ENCODE results near the gene FGD6.
A peak's percentile ranks its signal among the peaks of the same experiment; 100 is the strongest.

Gene FGD6

DNA sequence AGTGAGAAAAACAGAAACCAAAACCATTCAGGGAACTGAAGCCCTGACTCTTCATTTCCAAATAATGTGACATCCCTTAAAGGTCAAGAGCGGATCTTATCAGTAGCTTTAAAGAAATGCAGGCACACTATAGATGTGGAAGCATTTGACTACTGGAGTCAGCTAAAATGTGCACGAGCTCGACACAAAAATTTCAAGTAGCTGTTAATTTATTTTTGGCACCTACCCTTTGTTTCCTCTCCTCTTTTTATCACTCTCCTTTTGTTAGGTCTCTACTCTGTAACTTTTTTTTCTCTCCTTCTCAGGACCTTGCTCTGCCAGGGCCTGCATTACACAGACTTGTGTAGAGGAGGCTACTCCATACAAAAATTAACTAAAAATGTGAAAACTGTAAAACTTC, 58.3 kb downstream of the FGD6 start:
- TF ChIP-seq, protein P1, sequence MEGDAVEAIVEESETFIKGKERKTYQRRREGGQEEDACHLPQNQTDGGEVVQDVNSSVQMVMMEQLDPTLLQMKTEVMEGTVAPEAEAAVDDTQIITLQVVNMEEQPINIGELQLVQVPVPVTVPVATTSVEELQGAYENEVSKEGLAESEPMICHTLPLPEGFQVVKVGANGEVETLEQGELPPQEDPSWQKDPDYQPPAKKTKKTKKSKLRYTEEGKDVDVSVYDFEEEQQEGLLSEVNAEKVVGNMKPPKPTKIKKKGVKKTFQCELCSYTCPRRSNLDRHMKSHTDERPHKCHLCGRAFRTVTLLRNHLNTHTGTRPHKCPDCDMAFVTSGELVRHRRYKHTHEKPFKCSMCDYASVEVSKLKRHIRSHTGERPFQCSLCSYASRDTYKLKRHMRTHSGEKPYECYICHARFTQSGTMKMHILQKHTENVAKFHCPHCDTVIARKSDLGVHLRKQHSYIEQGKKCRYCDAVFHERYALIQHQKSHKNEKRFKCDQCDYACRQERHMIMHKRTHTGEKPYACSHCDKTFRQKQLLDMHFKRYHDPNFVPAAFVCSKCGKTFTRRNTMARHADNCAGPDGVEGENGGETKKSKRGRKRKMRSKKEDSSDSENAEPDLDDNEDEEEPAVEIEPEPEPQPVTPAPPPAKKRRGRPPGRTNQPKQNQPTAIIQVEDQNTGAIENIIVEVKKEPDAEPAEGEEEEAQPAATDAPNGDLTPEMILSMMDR (conservative IDR thresholded peaks at IDR 0.05; ENCODE audit: low read depth, low read length): no peak
- no peak overlapping the region for H3K4me3 ChIP-seq (ENCODE audit: low read depth, low read length)
- DNase-seq (ENCODE audit: low read depth): no peak

GRCh38 chr12:95151821-95152220, 65.4 kb downstream of the FGD6 start:
- no peak overlapping the region for H3K4me3 ChIP-seq (ENCODE audit: low read depth, low read length)
- TF ChIP-seq, protein P1 (conservative IDR thresholded peaks at IDR 0.05; ENCODE audit: low read depth, low read length): no peak
- DNase-seq (ENCODE audit: low read depth): no peak

- H3K4me3 ChIP-seq (ENCODE audit: low read depth, low read length): no peak overlapping the region
- TF ChIP-seq, protein P1 (conservative IDR thresholded peaks at IDR 0.05; ENCODE audit: low read depth, low read length): no peak
- no peak for DNase-seq (ENCODE audit: low read depth)
Measured at GRCh38 chr12:95151406-95151805, 65.9 kb downstream of the FGD6 start.

GRCh38 chr12:95150501-95150900, 66.8 kb downstream of the FGD6 start:
- TF ChIP-seq, protein P1 (conservative IDR thresholded peaks at IDR 0.05; ENCODE audit: low read depth, low read length): no peak
- DNase-seq (ENCODE audit: low read depth): no peak

DNA sequence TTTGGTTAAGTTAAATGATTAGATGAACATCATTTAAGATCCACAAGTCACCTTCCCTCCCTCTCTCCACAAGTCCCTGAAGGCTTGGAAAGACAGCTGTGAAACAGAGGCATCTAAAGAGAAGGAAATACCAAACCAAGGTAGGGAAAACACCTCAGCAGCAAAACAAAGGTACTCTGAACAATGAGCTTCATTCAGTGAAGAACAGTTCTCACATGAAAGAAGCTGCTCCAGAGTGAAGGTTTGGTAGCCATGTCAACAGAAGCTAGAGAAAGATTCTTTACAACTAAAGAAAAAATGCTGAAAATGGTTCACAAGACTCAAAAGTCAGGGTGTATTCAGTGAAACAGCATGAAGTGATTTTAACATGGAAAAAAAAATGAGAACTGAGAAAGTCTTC, 69.4 kb downstream of the FGD6 start:
- TF ChIP-seq, protein P1 (conservative IDR thresholded peaks at IDR 0.05; ENCODE audit: low read depth, low read length): no peak
- no peak for DNase-seq (ENCODE audit: low read depth)
- no peak overlapping the region for H3K4me3 ChIP-seq (ENCODE audit: low read depth, low read length)

More at GRCh38 chr12:95150501-95150900, 66.8 kb downstream of the FGD6 start:
- no peak overlapping the region for H3K4me3 ChIP-seq (ENCODE audit: low read depth, low read length)

- peak; percentile 43 for DNase-seq (ENCODE audit: low read depth)
- TF ChIP-seq, protein P1 (conservative IDR thresholded peaks at IDR 0.05; ENCODE audit: low read depth, low read length): no peak
- H3K4me3 ChIP-seq (ENCODE audit: low read depth, low read length): no peak overlapping the region
Measured at GRCh38 chr12:95146769-95147168, 70.5 kb downstream of the FGD6 start.

DNA sequence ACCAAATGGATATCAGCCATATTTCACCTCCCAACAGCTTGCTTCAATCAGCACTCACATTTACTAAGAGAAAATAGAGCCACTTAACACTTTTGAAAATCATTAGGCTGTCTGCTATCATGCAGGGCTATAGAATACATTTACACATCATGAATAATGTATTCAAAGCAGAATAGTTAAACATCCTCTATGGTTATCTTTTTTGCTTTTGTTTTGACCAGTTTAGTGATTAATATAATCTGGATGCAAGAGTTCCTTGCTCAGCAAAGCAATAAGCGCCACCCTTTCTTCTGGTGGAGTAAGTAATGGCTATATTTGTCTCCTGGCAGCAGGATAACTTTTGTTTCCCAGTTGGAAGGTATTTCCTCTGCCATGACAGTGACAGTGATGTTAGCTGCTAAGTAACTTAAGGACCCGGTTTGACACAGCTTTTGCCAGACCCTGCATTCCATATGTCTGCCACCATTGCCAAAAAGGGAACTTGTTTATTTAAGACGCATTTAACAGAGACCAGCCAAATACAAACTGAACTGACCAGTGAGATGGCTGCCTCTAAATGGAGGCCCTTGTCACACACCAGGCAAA, 73.6 kb downstream of the FGD6 start:
- no peak overlapping the region for H3K4me3 ChIP-seq (ENCODE audit: low read depth, low read length)
- TF ChIP-seq, protein P1 (conservative IDR thresholded peaks at IDR 0.05; ENCODE audit: low read depth, low read length): no peak
- no peak for DNase-seq (ENCODE audit: low read depth)
